Peyer's patch (tissue), 4 donors: ENCODE data around the gene ZNF649.
"Not testable (repeated sequence)": the region's sequence is repeated elsewhere in the genome, so short reads cannot be mapped to it uniquely, and the experiment has no call there.

Experiments
- CTCF ChIP-seq, 6 experiments: fragments of 450-650 bp in 4 of 6; fragments of 200-600 bp in 2 of 6; sonication (generic) in 1 of 6; IDR thresholded peaks; one replicate each; pipeline ENCODE4 v1.5.1; 2017 to 2019; ENCODE audit warnings: antibody characterized with exemption in 6 of 6, mild to moderate bottlenecking in 3 of 6, moderate library complexity in 1 of 6
- POLR2A ChIP-seq, 2 donors: fragments of 450-650 bp; IDR thresholded peaks; one replicate each; pipeline ENCODE4 v1.5.1; 2017; ENCODE audit warnings: antibody characterized with exemption in 2 of 2, mild to moderate bottlenecking in 2 of 2, moderate library complexity in 2 of 2

- not testable (repeated sequence) for TF ChIP-seq CTCF, POLR2A (IDR thresholded peaks at IDR 0.05)
Measured at GRCh38 chr19:51905639-51906038, 822 bp upstream of the ZNF649 start.
